LNCaP clone FGC (cell line): ENCODE results near the gene MSANTD2.

Experiments
- DNase-seq: peaks from one replicate; pipeline ENCODE4 v3.0.0-alpha.2; 2011; ENCODE audit warnings: low read depth
- H3K4me3 ChIP-seq: 2 replicates; pipeline ENCODE4 v1.5.1; 2011; ENCODE audit warnings: mild to moderate bottlenecking, low read depth, low read length, control low read depth
- TF ChIP-seq, protein P1 (sequence below): IDR thresholded peaks from 2 replicates; pipeline ENCODE4 v1.5.1; 2012; ENCODE audit warnings: mild to moderate bottlenecking; ENCODE audit not compliant: control insufficient read depth, insufficient read depth; ENCODE audit errors: extremely low read depth

The MSANTD2 gene

DNA sequence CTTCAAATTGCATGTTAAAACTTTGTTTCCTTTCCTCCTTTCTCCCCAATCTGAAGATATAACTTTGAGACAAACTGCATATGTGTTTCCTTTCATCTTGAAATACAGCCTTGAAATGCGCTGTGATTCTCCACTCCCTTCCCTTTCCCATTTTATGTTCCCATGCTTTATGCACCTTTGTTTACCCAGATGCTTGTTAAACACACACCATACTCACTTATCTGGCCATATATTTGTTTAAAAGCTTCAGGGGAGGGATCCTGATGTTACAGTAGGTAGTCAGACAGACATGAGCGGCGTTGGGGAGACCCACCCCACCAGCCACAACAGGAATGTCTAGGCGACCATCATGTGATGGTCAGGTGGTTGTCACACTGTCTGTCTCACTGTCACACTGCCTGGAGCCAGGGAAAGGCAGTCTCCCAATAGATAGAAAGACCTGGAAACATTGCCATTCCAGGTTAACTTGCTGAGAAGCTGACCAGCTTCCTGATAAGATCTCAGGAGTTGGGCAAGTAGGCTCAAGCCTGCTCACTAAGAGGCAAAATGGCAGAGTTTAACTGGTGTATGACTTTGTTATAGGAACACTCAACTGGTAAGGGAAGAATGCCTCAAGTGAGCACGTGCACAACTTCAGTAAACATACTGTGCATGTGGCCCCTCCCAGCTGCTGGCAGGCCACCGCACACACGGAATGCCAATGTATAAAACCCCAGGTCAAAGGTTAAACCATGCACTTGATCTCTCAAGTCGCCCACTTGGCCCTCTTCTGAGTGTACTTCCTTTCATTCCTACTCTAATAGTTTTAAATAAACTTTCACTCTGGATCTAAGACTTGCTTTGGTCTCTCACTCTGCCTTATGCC, 23.5 kb upstream of the MSANTD2 start:
- TF ChIP-seq, protein P1, sequence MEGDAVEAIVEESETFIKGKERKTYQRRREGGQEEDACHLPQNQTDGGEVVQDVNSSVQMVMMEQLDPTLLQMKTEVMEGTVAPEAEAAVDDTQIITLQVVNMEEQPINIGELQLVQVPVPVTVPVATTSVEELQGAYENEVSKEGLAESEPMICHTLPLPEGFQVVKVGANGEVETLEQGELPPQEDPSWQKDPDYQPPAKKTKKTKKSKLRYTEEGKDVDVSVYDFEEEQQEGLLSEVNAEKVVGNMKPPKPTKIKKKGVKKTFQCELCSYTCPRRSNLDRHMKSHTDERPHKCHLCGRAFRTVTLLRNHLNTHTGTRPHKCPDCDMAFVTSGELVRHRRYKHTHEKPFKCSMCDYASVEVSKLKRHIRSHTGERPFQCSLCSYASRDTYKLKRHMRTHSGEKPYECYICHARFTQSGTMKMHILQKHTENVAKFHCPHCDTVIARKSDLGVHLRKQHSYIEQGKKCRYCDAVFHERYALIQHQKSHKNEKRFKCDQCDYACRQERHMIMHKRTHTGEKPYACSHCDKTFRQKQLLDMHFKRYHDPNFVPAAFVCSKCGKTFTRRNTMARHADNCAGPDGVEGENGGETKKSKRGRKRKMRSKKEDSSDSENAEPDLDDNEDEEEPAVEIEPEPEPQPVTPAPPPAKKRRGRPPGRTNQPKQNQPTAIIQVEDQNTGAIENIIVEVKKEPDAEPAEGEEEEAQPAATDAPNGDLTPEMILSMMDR, result no peak
- no peak overlapping the region for H3K4me3 ChIP-seq
- DNase-seq, result peak; percentile 63

GRCh38 chr11:124821995-124822730, 22.0 kb upstream of the MSANTD2 start:
- H3K4me3 ChIP-seq, result no peak overlapping the region
- TF ChIP-seq, protein P1, result no peak
- DNase-seq, result no peak

DNA sequence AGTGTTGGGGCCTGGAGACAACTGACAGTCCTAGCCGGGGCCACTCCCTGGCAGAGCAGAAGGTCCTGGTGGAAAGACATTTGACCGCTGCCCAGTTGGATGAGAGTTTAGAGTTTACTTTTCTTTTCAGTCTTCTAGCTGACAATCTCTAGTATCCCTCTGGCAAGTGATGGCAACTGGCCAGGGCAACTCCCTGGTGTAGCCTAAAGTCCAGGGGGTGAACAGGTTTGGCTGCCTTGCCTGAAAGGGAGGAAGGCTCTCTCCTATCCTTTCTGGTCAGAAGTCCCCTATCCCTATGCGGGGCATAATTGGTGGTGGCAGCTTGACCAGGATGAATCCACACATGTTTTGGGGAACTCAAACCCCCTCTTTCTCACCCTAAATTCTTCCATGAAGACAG, 16.8 kb upstream of the MSANTD2 start:
- H3K4me3 ChIP-seq, result no peak overlapping the region
- TF ChIP-seq, protein P1, result no peak
- DNase-seq, result no peak

GRCh38 chr11:124814739-124815138, 14.5 kb upstream of the MSANTD2 start:
- TF ChIP-seq, protein P1, result no peak
- H3K4me3 ChIP-seq, result no peak overlapping the region
- DNase-seq, result no peak

DNA sequence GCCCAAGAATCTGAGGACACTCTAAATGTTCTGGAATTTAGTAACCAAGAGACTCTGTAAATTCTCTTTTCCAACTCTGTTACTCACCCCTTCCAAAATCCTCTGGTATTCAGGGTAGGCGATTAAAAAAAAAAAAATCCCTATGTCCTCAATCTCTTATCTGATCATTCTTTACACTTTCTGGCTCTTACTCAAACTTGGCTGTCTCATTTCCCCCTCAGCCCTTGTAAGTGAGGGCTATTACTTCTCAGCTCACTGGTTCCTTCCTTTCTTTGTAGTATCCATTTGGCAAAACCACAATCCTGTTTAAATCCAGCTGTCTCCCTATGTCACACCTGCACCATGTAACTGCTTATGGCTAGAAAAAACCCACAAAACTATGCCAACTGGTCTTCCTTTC, 12.7 kb upstream of the MSANTD2 start:
- DNase-seq, result no peak
- H3K4me3 ChIP-seq, result no peak overlapping the region

GRCh38 chr11:124811399-124812125, 11.4 kb upstream of the MSANTD2 start:
- no peak overlapping the region for H3K4me3 ChIP-seq
- DNase-seq, result no peak
- TF ChIP-seq, protein P1, result no peak

More for the DNA sequence above, 12.7 kb upstream of the MSANTD2 start:
- TF ChIP-seq, protein P1, result no peak
